Skin epidermis (tissue), 12 donors: ENCODE measurements around the gene ROPN1.
"Not testable (repeated sequence)": the region's sequence is repeated elsewhere in the genome, so short reads cannot be mapped to it uniquely, and the experiment has no call there.

Experiments used
- H3K27ac ChIP-seq, 21 experiments: fragments of 200-600 bp; sonication (generic) in 11 of 21; one replicate each; pipeline ENCODE4 v1.5.0; 2020; ENCODE audit warnings: mild to moderate bottlenecking in 3 of 21, inconsistent platforms in 2 of 21, moderate library complexity in 2 of 21
- H3K4me3 ChIP-seq, 7 experiments: fragments of 200-600 bp; sonication (generic) in 2 of 7; one replicate each; pipeline ENCODE4 v1.5.0; 2020; ENCODE audit warnings: inconsistent platforms in 2 of 7, mild to moderate bottlenecking in 2 of 7, moderate library complexity in 1 of 7

Gene ROPN1

GRCh38 chr3:123991730-123992588, at the start of gene ROPN1:
Gene ROPN1 (minus strand): TSS chr3:123992124. CDS start chr3:123980481, 11,643 bp downstream.
- not testable (repeated sequence) for H3K27ac ChIP-seq, H3K4me3 ChIP-seq

- no peak overlapping the region for H3K27ac ChIP-seq
- H3K4me3 ChIP-seq, result no peak overlapping the region
Measured at GRCh38 chr3:124041553-124041952, 49.6 kb upstream of the ROPN1 start.

- H3K27ac ChIP-seq, result no peak overlapping the region
- no peak overlapping the region for H3K4me3 ChIP-seq
Measured at GRCh38 chr3:124037326-124037725, 45.4 kb upstream of the ROPN1 start.

GRCh38 chr3:124036214-124036613, 44.3 kb upstream of the ROPN1 start:
- H3K27ac ChIP-seq, H3K4me3 ChIP-seq: not testable (repeated sequence)

GRCh38 chr3:124035463-124036121, 43.7 kb upstream of the ROPN1 start:
- Histone ChIP-seq H3K27ac (no peak overlapping the region), H3K4me3 (no peak overlapping the region)

- Histone ChIP-seq H3K27ac (no peak overlapping the region), H3K4me3 (peak overlapping the region in 3 of 7 experiments; percentile 62 to 74 (median 74))
Measured at GRCh38 chr3:124034844-124035152, 42.9 kb upstream of the ROPN1 start.

GRCh38 chr3:124034016-124034843, 42.3 kb upstream of the ROPN1 start:
- peak overlapping the region in 13 of 21 experiments; percentile 51 to 92 (median 78) for H3K27ac ChIP-seq
- H3K4me3 ChIP-seq, result peak overlapping the region; percentile 48 to 74 (median 62)

- H3K27ac ChIP-seq, result peak within 1 kb of the TSS in 19 of 21 experiments; percentile 51 to 92 (median 76)
Measured at GRCh38 chr3:124033360-124034015, 41.6 kb upstream of the ROPN1 start, which contains the start of gene KALRN. Gene KALRN (plus strand): TSS chr3:124033369.

GRCh38 chr3:124032881-124033359, 41.0 kb upstream of the ROPN1 start:
- H3K4me3 ChIP-seq, result peak overlapping the region; percentile 48 to 74 (median 62)
- H3K27ac ChIP-seq, result peak overlapping the region in 19 of 21 experiments; percentile 51 to 92 (median 76)

More at GRCh38 chr3:124033360-124034015, 41.6 kb upstream of the ROPN1 start, which contains the start of gene KALRN:
- peak within 1 kb of the TSS; percentile 48 to 74 (median 62) for H3K4me3 ChIP-seq

- peak overlapping the region; percentile 48 to 74 (median 62) for H3K4me3 ChIP-seq
- peak overlapping the region in 18 of 21 experiments; percentile 51 to 92 (median 76) for H3K27ac ChIP-seq
Measured at GRCh38 chr3:124032311-124032880, 40.5 kb upstream of the ROPN1 start.

GRCh38 chr3:124026516-124026915, 34.6 kb upstream of the ROPN1 start:
- Histone ChIP-seq H3K4me3 (no peak overlapping the region), H3K27ac (no peak overlapping the region)

GRCh38 chr3:124023531-124023930, 31.6 kb upstream of the ROPN1 start:
- not testable (repeated sequence) for H3K4me3 ChIP-seq, H3K27ac ChIP-seq

GRCh38 chr3:124019291-124019690, 27.4 kb upstream of the ROPN1 start:
- no peak overlapping the region for H3K27ac ChIP-seq
- no peak overlapping the region for H3K4me3 ChIP-seq

- H3K27ac ChIP-seq, H3K4me3 ChIP-seq: not testable (repeated sequence)
Measured at GRCh38 chr3:124017502-124017901, 25.6 kb upstream of the ROPN1 start.

GRCh38 chr3:124016483-124016882, 24.6 kb upstream of the ROPN1 start:
- not testable (repeated sequence) for H3K4me3 ChIP-seq
- peak overlapping the region in 1 of 21 experiments; percentile 35 for H3K27ac ChIP-seq

GRCh38 chr3:124014366-124014942, 22.5 kb upstream of the ROPN1 start:
- H3K4me3 ChIP-seq, result no peak overlapping the region
- H3K27ac ChIP-seq, result no peak overlapping the region

- not testable (repeated sequence) for H3K27ac ChIP-seq, H3K4me3 ChIP-seq
Measured at GRCh38 chr3:124008321-124008720, 16.4 kb upstream of the ROPN1 start.

GRCh38 chr3:124007186-124007585, 15.3 kb upstream of the ROPN1 start:
- Histone ChIP-seq H3K4me3 (no peak overlapping the region), H3K27ac (no peak overlapping the region)
